Activated T-helper 1 cell treated with anti-CD3 and anti-CD28 coated beads, Interleukin-2, amount 50 U/mL, for 16 hours (primary cell): Measurements from ENCODE around the gene DAP3.
"Not testable (repeated sequence)": the region's sequence is repeated elsewhere in the genome, so short reads cannot be mapped to it uniquely, and the experiment has no call there.

Experiments used
- DNase-seq, 2 donors: peaks; one replicate each; pipeline ENCODE4 v3.0.0-alpha.2; 2020; ENCODE audit warnings: low read depth in 1 of 2, low spot score in 1 of 2

Gene DAP3

GRCh38 chr1:155717041-155717440, 28.1 kb downstream of the DAP3 start:
- no peak for DNase-seq

- DNase-seq, result not testable (repeated sequence)
These were observed 29.7 kb downstream of the DAP3 start for GRCh38 chr1:155718524-155719115.

- no peak for DNase-seq
These were observed 30.8 kb downstream of the DAP3 start for GRCh38 chr1:155719703-155720102.

- no peak for DNase-seq
These were observed 36.3 kb downstream of the DAP3 start for GRCh38 chr1:155725142-155725541.

GRCh38 chr1:155729031-155729898, 40.4 kb downstream of the DAP3 start:
- DNase-seq, result no peak

- DNase-seq, result no peak
These were observed 52.1 kb downstream of the DAP3 start for GRCh38 chr1:155740995-155741394.

GRCh38 chr1:155741908-155742307, 53.0 kb downstream of the DAP3 start:
- DNase-seq, result no peak

- no peak for DNase-seq
These were observed 55.9 kb downstream of the DAP3 start for GRCh38 chr1:155744711-155745283.

GRCh38 chr1:155745284-155746228, 56.7 kb downstream of the DAP3 start:
- DNase-seq, result peak; percentile 75 to 88

GRCh38 chr1:155747586-155747985, 58.7 kb downstream of the DAP3 start:
- not testable (repeated sequence) for DNase-seq

GRCh38 chr1:155748141-155748540, 59.2 kb downstream of the DAP3 start:
- not testable (repeated sequence) for DNase-seq

- not testable (repeated sequence) for DNase-seq
These were observed 70.1 kb downstream of the DAP3 start for GRCh38 chr1:155759017-155759416.

GRCh38 chr1:155759966-155760630, 71.2 kb downstream of the DAP3 start:
- no peak for DNase-seq

GRCh38 chr1:155760751-155761475, 72.0 kb downstream of the DAP3 start:
- DNase-seq, result no peak

- DNase-seq, result no peak
These were observed 73.0 kb downstream of the DAP3 start for GRCh38 chr1:155761736-155762405.

- DNase-seq, result not testable (repeated sequence)
These were observed 74.4 kb downstream of the DAP3 start for GRCh38 chr1:155763090-155763815.

GRCh38 chr1:155763989-155764388, 75.1 kb downstream of the DAP3 start:
- not testable (repeated sequence) for DNase-seq

- not testable (repeated sequence) for DNase-seq
These were observed 78.6 kb downstream of the DAP3 start for GRCh38 chr1:155767399-155767989.
